Endothelial cell of umbilical vein (primary cell): Measurements from ENCODE around the gene RPL21.

Experiments used
- EZH2 ChIP-seq: IDR thresholded peaks from 2 replicates; pipeline ENCODE4 v1.6.1; 2012; ENCODE audit warnings: borderline replicate concordance, low read depth, mild to moderate bottlenecking, moderate library complexity, low read length, inconsistent platforms; ENCODE audit not compliant: severe bottlenecking
- JUN ChIP-seq: IDR thresholded peaks from 2 replicates; pipeline ENCODE4 v1.6.1; 2011; ENCODE audit warnings: borderline replicate concordance, low read depth; ENCODE audit not compliant: insufficient read length, insufficient read depth
- MYC ChIP-seq: IDR thresholded peaks from one replicate; pipeline ENCODE4 v1.6.1; 2011; ENCODE audit warnings: mild to moderate bottlenecking, low read depth, low read length
- POLR2A ChIP-seq: IDR thresholded peaks from 2 replicates; pipeline ENCODE4 v1.6.1; 2012; ENCODE audit warnings: low read depth, mild to moderate bottlenecking, control low read depth, low read length
- POLR2AphosphoS5 ChIP-seq: IDR thresholded peaks from 2 replicates; pipeline ENCODE4 v1.6.1; 2012; ENCODE audit warnings: low read depth, mild to moderate bottlenecking, control low read depth, low read length, moderate library complexity; ENCODE audit not compliant: insufficient read depth
- TF ChIP-seq, protein P1 (sequence below), 2 donors: IDR thresholded peaks; 1 replicate in 1 of 2; 2 replicates in 1 of 2; pipeline ENCODE4 v1.5.1; 2011; ENCODE audit warnings: low read length in 2 of 2, mild to moderate bottlenecking in 2 of 2, moderate library complexity in 2 of 2, control low read depth in 1 of 2, inconsistent platforms in 1 of 2, low read depth in 1 of 2; ENCODE audit not compliant: insufficient read depth in 1 of 2; ENCODE audit errors: extremely low read depth in 1 of 2
- TF ChIP-seq, protein P2 (sequence below): IDR thresholded peaks from 2 replicates; pipeline ENCODE4 v1.6.1; 2011; ENCODE audit not compliant: insufficient read depth, insufficient read length

DNA sequence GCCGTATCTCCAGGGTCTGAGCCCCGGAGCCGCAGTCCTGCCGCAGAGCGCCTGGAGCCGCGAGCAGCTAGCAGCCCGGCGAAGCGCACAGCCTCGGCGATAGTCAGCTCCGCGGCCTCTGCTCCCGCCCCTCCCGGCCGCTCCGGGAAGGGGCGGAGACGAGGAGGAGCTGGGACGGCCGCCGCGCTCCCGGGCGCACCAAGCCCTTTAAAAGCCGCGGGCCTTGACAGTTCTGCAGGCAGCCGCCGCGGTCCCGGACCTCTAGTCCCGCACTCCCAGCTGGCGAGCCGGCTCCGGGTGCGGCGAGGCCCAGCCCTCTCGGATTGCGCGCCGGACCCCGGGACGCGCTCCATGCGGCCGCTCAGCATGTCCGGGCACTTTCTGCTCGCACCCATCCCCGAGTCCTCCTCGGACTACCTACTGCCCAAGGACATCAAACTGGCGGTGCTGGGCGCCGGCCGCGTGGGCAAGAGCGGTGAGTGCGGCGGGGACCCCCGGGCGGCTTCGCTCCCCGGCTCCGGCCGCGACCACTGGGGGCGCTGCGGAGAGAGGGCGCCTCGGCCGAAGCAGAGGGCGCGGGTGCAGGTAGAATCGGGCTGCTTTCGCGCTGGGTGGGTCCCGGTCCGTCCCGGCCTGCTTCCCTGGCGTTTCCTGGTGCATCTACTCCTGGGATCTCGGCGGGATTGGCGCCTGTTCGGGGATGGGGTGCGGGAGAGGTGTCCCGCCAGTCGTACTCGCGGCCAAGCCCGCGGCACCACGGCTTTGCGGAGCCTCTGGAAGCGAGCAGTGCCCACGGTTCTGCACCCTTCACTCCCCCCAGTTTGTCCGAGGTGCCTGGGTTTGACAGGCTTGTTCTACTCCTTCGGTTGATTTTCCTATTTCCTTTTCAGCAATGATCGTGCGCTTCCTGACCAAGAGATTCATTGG is 19.5 kb downstream of the RPL21 start, which contains the start of gene RASL11A:
- TF ChIP-seq, protein P1, sequence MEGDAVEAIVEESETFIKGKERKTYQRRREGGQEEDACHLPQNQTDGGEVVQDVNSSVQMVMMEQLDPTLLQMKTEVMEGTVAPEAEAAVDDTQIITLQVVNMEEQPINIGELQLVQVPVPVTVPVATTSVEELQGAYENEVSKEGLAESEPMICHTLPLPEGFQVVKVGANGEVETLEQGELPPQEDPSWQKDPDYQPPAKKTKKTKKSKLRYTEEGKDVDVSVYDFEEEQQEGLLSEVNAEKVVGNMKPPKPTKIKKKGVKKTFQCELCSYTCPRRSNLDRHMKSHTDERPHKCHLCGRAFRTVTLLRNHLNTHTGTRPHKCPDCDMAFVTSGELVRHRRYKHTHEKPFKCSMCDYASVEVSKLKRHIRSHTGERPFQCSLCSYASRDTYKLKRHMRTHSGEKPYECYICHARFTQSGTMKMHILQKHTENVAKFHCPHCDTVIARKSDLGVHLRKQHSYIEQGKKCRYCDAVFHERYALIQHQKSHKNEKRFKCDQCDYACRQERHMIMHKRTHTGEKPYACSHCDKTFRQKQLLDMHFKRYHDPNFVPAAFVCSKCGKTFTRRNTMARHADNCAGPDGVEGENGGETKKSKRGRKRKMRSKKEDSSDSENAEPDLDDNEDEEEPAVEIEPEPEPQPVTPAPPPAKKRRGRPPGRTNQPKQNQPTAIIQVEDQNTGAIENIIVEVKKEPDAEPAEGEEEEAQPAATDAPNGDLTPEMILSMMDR (IDR thresholded peaks at IDR 0.05; ENCODE audit: extremely low read depth in 1 of 2, insufficient read depth in 1 of 2, low read depth in 1 of 2, low read length in 2 of 2) = peak; percentile 84 to 91
- TF ChIP-seq POLR2AphosphoS5 (peak; percentile 56), JUN (no peak), MYC (no peak), POLR2A (peak; percentile 75), EZH2 (no peak)
- TF ChIP-seq, protein P2, sequence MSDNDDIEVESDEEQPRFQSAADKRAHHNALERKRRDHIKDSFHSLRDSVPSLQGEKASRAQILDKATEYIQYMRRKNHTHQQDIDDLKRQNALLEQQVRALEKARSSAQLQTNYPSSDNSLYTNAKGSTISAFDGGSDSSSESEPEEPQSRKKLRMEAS = no peak
